ENCODE measurements around the gene ANKRD12.

GRCh38 chr18:9140381-9140780, 3.8 kb downstream of the ANKRD12 start:
- TF ChIP-seq CTCF (IDR thresholded peaks at IDR 0.05; ENCODE audit: low read length) (no peak), EZH2 (IDR thresholded peaks at IDR 0.05; ENCODE audit: borderline replicate concordance, low read length) (no peak)

Measured in OCI-LY1 (cell line).